Fibroblast of the aortic adventitia (primary cell): Measurements from ENCODE around the gene IER2. TPM values are rescaled to one million over a fixed set of nuclear protein-coding genes. Genes with fewer than 3 reads are reported as not detected.
A peak's percentile ranks its signal among the peaks of the same experiment; 100 is the strongest.

Experiments
- DNase-seq: peaks from one replicate; pipeline ENCODE4 v3.0.0-alpha.2; 2010; ENCODE audit warnings: low read depth
- H3K4me3 ChIP-seq: 2 replicates; pipeline ENCODE4 v1.5.1; 2011; ENCODE audit warnings: low read depth, mild to moderate bottlenecking, control low read depth, low read length, moderate library complexity
- total RNA-seq: library from RNA; depleted of rRNA; stranded (reverse); fragments of >200 nt; gene quantifications from 2 replicates; pipeline ENCODE4 v1.2.3, GENCODE V29; 2012; ENCODE audit warnings: low replicate concordance
- TF ChIP-seq, protein P1 (sequence below): IDR thresholded peaks from 2 replicates; pipeline ENCODE4 v1.5.1; 2011; ENCODE audit warnings: mild to moderate bottlenecking, low read length, control low read depth, inconsistent platforms; ENCODE audit not compliant: insufficient read depth

The IER2 gene
- 20.3 and 43.5 TPM in 2 replicates for total RNA-seq

- TF ChIP-seq, protein P1, sequence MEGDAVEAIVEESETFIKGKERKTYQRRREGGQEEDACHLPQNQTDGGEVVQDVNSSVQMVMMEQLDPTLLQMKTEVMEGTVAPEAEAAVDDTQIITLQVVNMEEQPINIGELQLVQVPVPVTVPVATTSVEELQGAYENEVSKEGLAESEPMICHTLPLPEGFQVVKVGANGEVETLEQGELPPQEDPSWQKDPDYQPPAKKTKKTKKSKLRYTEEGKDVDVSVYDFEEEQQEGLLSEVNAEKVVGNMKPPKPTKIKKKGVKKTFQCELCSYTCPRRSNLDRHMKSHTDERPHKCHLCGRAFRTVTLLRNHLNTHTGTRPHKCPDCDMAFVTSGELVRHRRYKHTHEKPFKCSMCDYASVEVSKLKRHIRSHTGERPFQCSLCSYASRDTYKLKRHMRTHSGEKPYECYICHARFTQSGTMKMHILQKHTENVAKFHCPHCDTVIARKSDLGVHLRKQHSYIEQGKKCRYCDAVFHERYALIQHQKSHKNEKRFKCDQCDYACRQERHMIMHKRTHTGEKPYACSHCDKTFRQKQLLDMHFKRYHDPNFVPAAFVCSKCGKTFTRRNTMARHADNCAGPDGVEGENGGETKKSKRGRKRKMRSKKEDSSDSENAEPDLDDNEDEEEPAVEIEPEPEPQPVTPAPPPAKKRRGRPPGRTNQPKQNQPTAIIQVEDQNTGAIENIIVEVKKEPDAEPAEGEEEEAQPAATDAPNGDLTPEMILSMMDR: peak; percentile 64
- peak within 1 kb of the TSS; percentile 98 for H3K4me3 ChIP-seq
- peak; percentile 94 for DNase-seq
These were observed at the start of gene IER2, which contains the start of gene STX10 for GRCh38 chr19:13150187-13150930. Gene IER2, plus strand, starts transcription at chr19:13150411. Its CDS starts 2,776 bp downstream, at chr19:13153187. Gene STX10, minus strand, starts transcription at chr19:13150375. Its CDS starts 202 bp downstream, at chr19:13150173.

DNA sequence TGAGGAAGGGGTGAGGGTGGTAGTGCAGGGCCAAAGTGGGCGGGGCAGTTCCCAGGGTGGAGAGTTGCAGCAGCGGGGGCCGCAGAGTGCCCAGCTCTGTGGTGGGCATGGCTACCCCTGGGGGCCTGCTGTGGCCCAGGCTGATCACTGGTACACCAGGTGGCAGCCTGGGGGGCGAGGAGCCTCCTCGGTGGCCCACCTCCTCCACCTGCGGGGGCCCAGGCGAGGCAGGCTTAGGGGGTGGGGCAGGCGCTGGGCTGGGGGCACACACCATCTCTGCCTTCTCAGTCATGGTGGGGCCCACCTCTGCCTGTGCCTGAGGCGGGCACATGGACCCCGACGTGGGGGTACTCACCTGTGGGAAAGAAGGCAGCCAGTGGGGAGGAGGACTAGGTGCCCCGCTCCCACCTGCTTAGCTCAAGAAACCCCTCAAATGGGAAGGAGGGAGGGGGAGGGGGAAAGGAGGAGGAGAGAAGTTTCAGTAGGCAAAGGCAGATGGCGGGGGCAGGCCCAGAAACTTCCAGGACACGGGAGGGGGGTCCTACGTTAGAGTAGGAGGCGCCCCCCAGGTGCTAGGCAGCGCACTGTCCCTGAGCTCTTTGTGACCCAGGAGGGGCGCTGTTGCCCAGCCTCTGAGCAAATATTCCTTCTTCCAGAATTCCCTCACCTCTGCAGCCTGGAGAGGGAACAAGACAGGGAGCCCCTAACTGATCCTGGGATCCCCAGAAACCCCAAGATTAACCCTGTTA is 49.2 kb upstream of the IER2 start:
- no peak for DNase-seq

GRCh38 chr19:13101590-13102415 is 48.4 kb upstream of the IER2 start:
- DNase-seq: no peak
- TF ChIP-seq, protein P1: no peak
- peak overlapping the region; percentile 17 for H3K4me3 ChIP-seq

More for the DNA sequence above, 49.2 kb upstream of the IER2 start:
- TF ChIP-seq, protein P1: peak; percentile 17
- no peak overlapping the region for H3K4me3 ChIP-seq

- TF ChIP-seq, protein P1: no peak
- no peak for DNase-seq
- peak overlapping the region; percentile 17 for H3K4me3 ChIP-seq
These were observed 47.9 kb upstream of the IER2 start for GRCh38 chr19:13102416-13102665.

DNA sequence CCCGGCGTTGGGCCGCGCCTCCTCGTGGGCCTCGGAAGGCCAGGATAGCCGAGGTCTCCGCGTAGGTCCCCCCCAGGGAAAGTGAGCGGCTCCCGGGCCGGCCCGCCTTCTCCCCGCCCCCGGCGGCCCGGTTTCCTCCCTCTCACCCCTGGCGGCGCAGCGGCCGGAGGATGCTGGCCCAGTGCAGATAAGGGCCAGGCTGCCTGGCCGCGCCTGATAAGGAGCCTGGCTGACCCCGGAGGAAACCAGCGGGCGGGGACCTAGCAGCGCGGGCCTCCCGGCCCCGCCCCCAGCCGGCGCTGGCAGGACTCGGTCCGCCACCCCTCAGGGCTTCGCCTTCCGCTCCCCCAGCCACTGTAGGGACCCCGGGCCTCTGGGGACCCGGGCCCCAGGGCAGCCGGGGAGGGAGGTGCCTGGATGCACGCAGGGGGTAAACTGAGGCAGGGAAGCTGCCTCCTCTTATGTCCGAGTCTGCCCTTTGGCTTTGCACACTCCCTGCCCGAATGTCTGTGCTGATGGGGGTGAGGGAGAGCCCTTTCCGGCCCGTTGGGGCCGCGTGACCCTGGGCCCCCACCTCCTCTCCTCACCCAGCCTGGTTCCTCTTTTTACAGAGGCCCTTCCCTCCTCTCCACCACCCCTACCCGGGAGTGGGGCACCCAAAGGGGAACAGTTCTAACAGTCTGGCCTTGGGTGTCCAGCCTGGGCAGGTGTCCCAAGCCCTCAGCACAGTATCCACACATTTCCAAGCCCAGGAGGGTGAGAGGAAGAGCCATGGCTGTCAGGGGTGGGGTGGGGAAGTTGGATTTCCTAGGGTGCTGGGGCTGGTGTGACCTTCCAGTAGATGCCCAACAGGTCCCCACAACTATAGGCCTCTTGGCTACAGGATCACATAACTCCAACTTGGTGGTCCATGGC is 47.3 kb upstream of the IER2 start, which contains the start of gene LYL1:
Gene LYL1, minus strand, starts transcription at position 193 of the 915 bp plus-strand sequence. CDS start 1,687 bp downstream, outside the sequence.
- TF ChIP-seq, protein P1: no peak
- DNase-seq: peak; percentile 59
- peak within 1 kb of the TSS; percentile 17 for H3K4me3 ChIP-seq
